GM12865 (cell line): ENCODE data around the gene EXTL2.

ENCODE experiments used
- DNase-seq: peaks from one replicate; pipeline ENCODE4 v3.0.0; 2010; ENCODE audit warnings: low read depth
- H3K4me3 ChIP-seq: 2 replicates; pipeline ENCODE4 v1.5.1; 2011; ENCODE audit warnings: mild to moderate bottlenecking, low read depth, low read length, control low read depth
- TF ChIP-seq, protein P1 (sequence below): IDR thresholded peaks from 2 replicates; pipeline ENCODE4 v1.5.1; 2011; ENCODE audit warnings: low read length, control low read depth, low read depth, inconsistent platforms; ENCODE audit not compliant: insufficient read depth; ENCODE audit errors: missing control alignments

EXTL2 gene

DNA sequence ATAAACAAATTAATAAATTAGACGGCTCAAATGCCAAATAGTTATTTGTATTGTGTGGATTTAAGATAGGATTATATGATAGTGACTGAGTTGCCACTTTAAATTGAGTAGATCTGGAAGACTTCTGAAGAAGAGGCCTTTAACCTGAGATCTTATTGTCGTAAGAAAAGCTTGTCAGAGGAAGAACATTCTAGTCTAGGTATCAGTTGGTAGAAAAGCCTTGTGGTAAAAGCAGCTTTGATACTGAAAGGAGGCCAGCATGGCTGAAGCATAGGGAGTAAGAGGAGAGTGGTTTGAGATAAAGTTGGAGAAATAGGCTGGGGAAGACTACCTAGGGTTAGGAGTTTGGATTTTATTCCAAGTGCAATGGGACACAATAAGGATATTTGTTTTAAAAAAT, 30.3 kb upstream of the EXTL2 start:
- TF ChIP-seq, protein P1, sequence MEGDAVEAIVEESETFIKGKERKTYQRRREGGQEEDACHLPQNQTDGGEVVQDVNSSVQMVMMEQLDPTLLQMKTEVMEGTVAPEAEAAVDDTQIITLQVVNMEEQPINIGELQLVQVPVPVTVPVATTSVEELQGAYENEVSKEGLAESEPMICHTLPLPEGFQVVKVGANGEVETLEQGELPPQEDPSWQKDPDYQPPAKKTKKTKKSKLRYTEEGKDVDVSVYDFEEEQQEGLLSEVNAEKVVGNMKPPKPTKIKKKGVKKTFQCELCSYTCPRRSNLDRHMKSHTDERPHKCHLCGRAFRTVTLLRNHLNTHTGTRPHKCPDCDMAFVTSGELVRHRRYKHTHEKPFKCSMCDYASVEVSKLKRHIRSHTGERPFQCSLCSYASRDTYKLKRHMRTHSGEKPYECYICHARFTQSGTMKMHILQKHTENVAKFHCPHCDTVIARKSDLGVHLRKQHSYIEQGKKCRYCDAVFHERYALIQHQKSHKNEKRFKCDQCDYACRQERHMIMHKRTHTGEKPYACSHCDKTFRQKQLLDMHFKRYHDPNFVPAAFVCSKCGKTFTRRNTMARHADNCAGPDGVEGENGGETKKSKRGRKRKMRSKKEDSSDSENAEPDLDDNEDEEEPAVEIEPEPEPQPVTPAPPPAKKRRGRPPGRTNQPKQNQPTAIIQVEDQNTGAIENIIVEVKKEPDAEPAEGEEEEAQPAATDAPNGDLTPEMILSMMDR: no peak
- H3K4me3 ChIP-seq: no peak overlapping the region
- DNase-seq: no peak

DNA sequence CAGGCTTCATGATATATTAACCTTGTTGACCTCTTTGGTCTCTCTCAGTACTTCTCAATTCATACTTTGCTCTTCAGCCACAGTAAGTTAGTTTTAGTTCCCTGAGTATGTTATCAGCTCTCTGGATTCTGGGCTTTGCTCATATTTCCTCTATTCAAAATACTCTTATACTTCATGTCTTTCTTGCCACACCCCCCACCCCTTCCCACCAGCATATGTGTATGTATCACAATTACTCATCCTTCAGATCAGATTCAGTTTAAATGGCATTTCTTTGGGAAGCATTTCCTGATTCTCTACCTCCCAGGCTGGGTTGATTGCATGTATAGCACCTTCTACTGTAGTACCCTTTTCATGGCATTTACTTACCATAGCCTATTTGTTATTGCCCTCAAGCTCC, 29.6 kb upstream of the EXTL2 start:
- no peak overlapping the region for H3K4me3 ChIP-seq
- no peak for DNase-seq

DNA sequence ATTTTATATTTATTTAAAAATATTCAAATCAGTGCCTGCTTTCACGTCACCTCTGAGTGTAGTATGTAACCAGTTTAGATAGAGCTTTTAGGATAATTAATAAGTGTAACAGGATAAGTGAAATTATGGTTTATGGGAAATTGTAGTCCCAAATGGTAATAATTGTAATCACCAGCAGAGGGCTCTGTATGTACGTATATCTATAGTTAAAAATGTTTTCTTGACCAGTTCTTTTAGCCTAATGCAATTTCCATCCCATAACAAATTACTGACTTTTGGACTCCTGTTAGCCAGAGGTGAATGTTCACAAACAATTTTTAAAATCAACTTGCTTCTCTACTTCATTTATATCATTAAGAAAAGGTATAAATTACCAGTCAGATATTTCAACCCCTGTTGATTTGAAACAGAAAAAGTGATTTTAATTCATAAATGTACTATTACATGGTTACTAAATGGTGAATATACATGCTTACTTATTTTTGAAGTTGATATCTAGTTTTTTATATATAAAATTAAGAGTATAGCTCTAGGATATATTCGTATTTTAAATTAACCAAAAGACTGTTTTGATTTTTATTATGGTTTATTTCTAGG, 26.6 kb upstream of the EXTL2 start:
- no peak overlapping the region for H3K4me3 ChIP-seq
- peak; percentile 68 for DNase-seq
- TF ChIP-seq, protein P1: peak; percentile 38

More for the DNA sequence above, 29.6 kb upstream of the EXTL2 start:
- TF ChIP-seq, protein P1: no peak

DNA sequence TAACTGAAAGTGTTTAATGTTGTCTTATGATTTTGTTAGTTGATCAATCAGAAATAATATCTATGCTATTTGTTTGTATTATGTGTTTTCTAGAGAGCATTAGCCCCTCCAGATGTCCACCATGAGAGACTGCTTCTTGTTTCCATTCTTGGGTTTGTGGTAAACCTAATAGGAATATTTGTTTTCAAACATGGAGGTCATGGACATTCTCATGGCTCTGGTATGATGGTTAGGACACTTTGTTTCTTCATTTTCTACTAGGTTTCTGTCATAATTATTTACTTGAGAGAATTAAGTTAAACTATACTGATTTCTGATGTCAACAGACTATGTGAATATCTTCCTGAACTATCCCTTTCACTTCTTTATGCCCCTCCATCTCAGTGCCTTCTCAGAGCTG, 17.4 kb upstream of the EXTL2 start:
- H3K4me3 ChIP-seq: no peak overlapping the region
- TF ChIP-seq, protein P1: no peak
- DNase-seq: no peak

DNA sequence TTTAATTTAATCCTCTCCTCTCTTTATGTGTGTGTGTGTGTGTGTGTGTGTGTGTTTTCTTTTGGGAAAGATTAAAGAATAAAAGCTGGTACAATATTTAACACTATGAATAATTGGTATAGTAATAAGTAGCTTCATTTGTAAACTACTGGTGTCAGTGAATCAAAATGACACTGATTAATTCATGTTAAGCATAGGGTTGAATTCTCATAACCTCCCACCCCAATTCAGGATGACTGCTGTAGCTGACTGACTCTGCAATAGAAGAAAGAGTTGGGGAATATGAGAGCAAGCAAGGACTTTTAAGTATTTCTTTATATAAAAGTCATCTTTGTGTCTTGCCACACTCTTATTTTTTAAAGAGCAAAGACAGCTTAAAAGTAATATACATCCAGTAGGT, 14.4 kb upstream of the EXTL2 start:
- H3K4me3 ChIP-seq: no peak overlapping the region
- DNase-seq: no peak
- TF ChIP-seq, protein P1: no peak

DNA sequence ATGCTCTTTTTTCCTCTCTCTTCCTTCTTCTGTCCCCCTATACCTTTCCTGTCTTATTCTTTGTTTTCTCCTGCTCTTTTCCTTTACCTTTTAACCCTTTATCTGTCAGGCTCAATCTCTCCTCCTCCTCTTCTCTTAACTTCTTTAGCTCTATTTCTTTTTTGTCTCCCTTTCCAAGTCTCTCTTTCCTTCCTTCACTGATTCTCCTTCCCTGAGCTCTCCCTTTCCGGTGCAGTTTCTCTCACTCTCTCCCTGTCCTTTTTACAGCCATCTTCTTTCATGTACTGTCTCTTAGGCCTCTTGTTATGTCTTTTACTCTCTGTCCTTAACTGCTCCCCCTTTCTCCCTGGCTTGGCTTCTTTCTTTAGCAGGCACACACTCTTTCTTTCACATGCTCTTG, 13.2 kb upstream of the EXTL2 start:
- H3K4me3 ChIP-seq: no peak overlapping the region
- DNase-seq: no peak
- TF ChIP-seq, protein P1: no peak

DNA sequence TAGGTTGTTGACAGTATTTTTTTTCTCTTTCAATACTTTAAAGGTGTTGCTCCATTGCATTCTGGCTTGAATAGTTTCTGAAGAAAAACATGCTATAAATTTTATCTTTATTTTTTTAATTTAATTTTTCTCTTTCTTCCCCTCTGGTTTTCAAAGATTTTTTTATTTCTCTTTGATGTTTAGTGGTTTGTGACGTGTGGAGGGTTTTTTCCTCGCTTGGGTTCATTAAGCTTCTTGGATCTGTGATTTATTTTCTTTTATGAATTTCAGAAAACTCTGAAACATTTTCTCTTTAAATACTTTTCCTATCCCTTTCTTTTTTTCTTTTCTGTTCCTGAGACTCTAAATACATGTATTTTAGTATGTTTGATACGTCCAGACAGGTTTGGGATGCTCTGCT, 10.5 kb upstream of the EXTL2 start:
- DNase-seq: no peak
- TF ChIP-seq, protein P1: no peak
- H3K4me3 ChIP-seq: no peak overlapping the region
